ENCODE results near the gene PRKCE. TPM values are rescaled to one million over a fixed set of nuclear protein-coding genes. Genes with fewer than 3 reads are reported as not detected.

PRKCE gene
- total RNA-seq, 1 experiment from 2014 or later, result 12.1 TPM

GRCh38 chr2:45607701-45608100 is 43.8 kb upstream of the PRKCE start:
- H3K27me3 Mint-ChIP-seq (ENCODE audit: insufficient read depth, unreplicated experiment), result no peaks in the 10 kb centered on the region
- ChIA-PET CTCF (interaction anchor here (0.6 to 2.2 kb wide), 7 partner anchors 10 to 637 kb away, joined by 3 to 15 read pairs (median 4); no protein-coding TSS in a partner anchor), POLR2A (interaction anchor here (0.8 to 1.2 kb wide), 2 partner anchors 10 to 19 kb away, joined by 3 read pairs; no protein-coding TSS in a partner anchor)
- no peak overlapping the region for H3K4me3 Mint-ChIP-seq (ENCODE audit: unreplicated experiment)
- intact Hi-C loops (cut with micrococcal nuclease), result no loop called here
- no peaks in the 10 kb centered on the region for H3K9me3 Mint-ChIP-seq (ENCODE audit: unreplicated experiment)
- H3K36me3 Mint-ChIP-seq (ENCODE audit: insufficient read depth, unreplicated experiment), result peaks cover 12% of the 10 kb centered on the region
- BruUV-seq (replicated peaks), result no TSS peak
- peaks cover 47% of the 10 kb centered on the region for H3K4me1 Mint-ChIP-seq (ENCODE audit: insufficient read depth, unreplicated experiment)
- DNase-seq (ENCODE audit: unreplicated experiment), result peak; percentile 53
- TF ChIP-seq CTCF (IDR thresholded peaks at IDR 0.05; ENCODE audit: unreplicated experiment), result peak; percentile 32
- H3K27ac Mint-ChIP-seq (ENCODE audit: low read depth, unreplicated experiment), result no peak overlapping the region

GRCh38 chr2:45610281-45611019 is 41.0 kb upstream of the PRKCE start:
- POLR2A ChIA-PET, result interaction anchor here (0.5 to 2.2 kb wide), 22 partner anchors 9 to 1249 kb away, joined by 3 to 11 read pairs (median 4); partner anchors contain the start of genes PREPL, PRKCE and SIX2
- H3K9me3 Mint-ChIP-seq (ENCODE audit: unreplicated experiment), result no peaks in the 10 kb centered on the region
- H3K4me1 Mint-ChIP-seq (ENCODE audit: insufficient read depth, unreplicated experiment), result peaks cover 53% of the 10 kb centered on the region
- TF ChIP-seq CTCF (IDR thresholded peaks at IDR 0.05; ENCODE audit: unreplicated experiment), result peak; percentile 31
- BruUV-seq (replicated peaks), result TSS peak; percentile 72
- intact Hi-C loops (cut with micrococcal nuclease), result loop anchor here (1.0 kb wide), 1 partner anchor 25 kb away; no protein-coding TSS in a partner anchor
- peak; percentile 73 for DNase-seq (ENCODE audit: unreplicated experiment)
- H3K27ac Mint-ChIP-seq (ENCODE audit: low read depth, unreplicated experiment), result peak overlapping the region; percentile 94
- CTCF ChIA-PET, result interaction anchor here (0.6 to 2.0 kb wide), 15 partner anchors 13 to 720 kb away, joined by 3 to 17 read pairs (median 3); no protein-coding TSS in a partner anchor
- H3K4me3 Mint-ChIP-seq (ENCODE audit: unreplicated experiment), result peak overlapping the region; percentile 96
- H3K27me3 Mint-ChIP-seq (ENCODE audit: insufficient read depth, unreplicated experiment), result no peaks in the 10 kb centered on the region
- no peaks in the 10 kb centered on the region for H3K36me3 Mint-ChIP-seq (ENCODE audit: insufficient read depth, unreplicated experiment)

GRCh38 chr2:45611020-45611859 is 40.2 kb upstream of the PRKCE start, which contains the start of gene SRBD1:
TSS of gene SRBD1 (minus strand) at chr2:45611267. CDS start at chr2:45605441, 5,826 bp downstream.
- Mint-ChIP-seq H3K36me3 (ENCODE audit: insufficient read depth, unreplicated experiment) (no peaks in the 10 kb centered on the region), H3K27ac (ENCODE audit: low read depth, unreplicated experiment) (peak within 1 kb of the TSS; percentile 94), H3K4me1 (ENCODE audit: insufficient read depth, unreplicated experiment) (peaks cover 53% of the 10 kb centered on the region), H3K9me3 (ENCODE audit: unreplicated experiment) (no peaks in the 10 kb centered on the region), H3K27me3 (ENCODE audit: insufficient read depth, unreplicated experiment) (no peaks in the 10 kb centered on the region), H3K4me3 (ENCODE audit: unreplicated experiment) (peak within 1 kb of the TSS; percentile 96)
- intact Hi-C loops (cut with micrococcal nuclease), result no loop called here
- ChIA-PET POLR2A (interaction anchor here (0.7 to 2.2 kb wide), 20 partner anchors 8 to 937 kb away, joined by 3 to 11 read pairs (median 4); partner anchors contain the start of genes PRKCE and SIX2), CTCF (interaction anchor here (0.6 to 2.0 kb wide), 15 partner anchors 14 to 719 kb away, joined by 3 to 17 read pairs (median 3); no protein-coding TSS in a partner anchor)
- DNase-seq (ENCODE audit: unreplicated experiment), result peak; percentile 96
- TF ChIP-seq CTCF (IDR thresholded peaks at IDR 0.05; ENCODE audit: unreplicated experiment), result no peak
- BruUV-seq (replicated peaks), result TSS peak; percentile 64

All from MCF 10A (cell line).